Midbrain (tissue), 1 donor: ENCODE data around the gene C11orf91.
"Not testable (repeated sequence)": the region's sequence is repeated elsewhere in the genome, so short reads cannot be mapped to it uniquely, and the experiment has no call there.

ENCODE experiments used
- DNase-seq: peaks from one replicate; lab custom pipeline; 2025; lab: John Stamatoyannopoulos, UW

The C11orf91 gene

GRCh38 chr11:33669598-33670249 lies 30.9 kb downstream of the C11orf91 start:
- DNase-seq, result no peak

GRCh38 chr11:33668951-33669596 lies 31.6 kb downstream of the C11orf91 start:
- no peak for DNase-seq

- DNase-seq, result no peak
These were observed 32.2 kb downstream of the C11orf91 start for GRCh38 chr11:33668468-33668825.

GRCh38 chr11:33667819-33668467 lies 32.7 kb downstream of the C11orf91 start:
- DNase-seq, result no peak

GRCh38 chr11:33665350-33666106 lies 35.1 kb downstream of the C11orf91 start:
- no peak for DNase-seq

- DNase-seq, result no peak
These were observed 35.8 kb downstream of the C11orf91 start for GRCh38 chr11:33664827-33665226.

- no peak for DNase-seq
These were observed 36.5 kb downstream of the C11orf91 start for GRCh38 chr11:33664166-33664565.

GRCh38 chr11:33663121-33663520 lies 37.5 kb downstream of the C11orf91 start:
- no peak for DNase-seq

GRCh38 chr11:33661526-33661925 lies 39.1 kb downstream of the C11orf91 start:
- DNase-seq, result not testable (repeated sequence)

- no peak for DNase-seq
These were observed 39.7 kb downstream of the C11orf91 start for GRCh38 chr11:33660962-33661361.

- DNase-seq, result no peak
These were observed 41.1 kb downstream of the C11orf91 start for GRCh38 chr11:33659370-33660139.

- DNase-seq, result no peak
These were observed 42.3 kb downstream of the C11orf91 start for GRCh38 chr11:33658195-33658900.

GRCh38 chr11:33657757-33658156 lies 42.9 kb downstream of the C11orf91 start:
- DNase-seq, result no peak

GRCh38 chr11:33656768-33657167 lies 43.9 kb downstream of the C11orf91 start:
- DNase-seq, result no peak

GRCh38 chr11:33655842-33656600 lies 44.6 kb downstream of the C11orf91 start:
- no peak for DNase-seq

GRCh38 chr11:33654594-33654993 lies 46.0 kb downstream of the C11orf91 start:
- DNase-seq, result no peak

GRCh38 chr11:33652930-33653329 lies 47.7 kb downstream of the C11orf91 start:
- DNase-seq, result no peak

GRCh38 chr11:33652431-33652830 lies 48.2 kb downstream of the C11orf91 start:
- no peak for DNase-seq

GRCh38 chr11:33651990-33652389 lies 48.6 kb downstream of the C11orf91 start:
- DNase-seq, result no peak

GRCh38 chr11:33651555-33651954 lies 49.1 kb downstream of the C11orf91 start:
- no peak for DNase-seq
